Measurements from ENCODE around the gene DFFA.
"Not testable (repeated sequence)": the region's sequence is repeated elsewhere in the genome, so short reads cannot be mapped to it uniquely, and the experiment has no call there.

Gene DFFA

DNA sequence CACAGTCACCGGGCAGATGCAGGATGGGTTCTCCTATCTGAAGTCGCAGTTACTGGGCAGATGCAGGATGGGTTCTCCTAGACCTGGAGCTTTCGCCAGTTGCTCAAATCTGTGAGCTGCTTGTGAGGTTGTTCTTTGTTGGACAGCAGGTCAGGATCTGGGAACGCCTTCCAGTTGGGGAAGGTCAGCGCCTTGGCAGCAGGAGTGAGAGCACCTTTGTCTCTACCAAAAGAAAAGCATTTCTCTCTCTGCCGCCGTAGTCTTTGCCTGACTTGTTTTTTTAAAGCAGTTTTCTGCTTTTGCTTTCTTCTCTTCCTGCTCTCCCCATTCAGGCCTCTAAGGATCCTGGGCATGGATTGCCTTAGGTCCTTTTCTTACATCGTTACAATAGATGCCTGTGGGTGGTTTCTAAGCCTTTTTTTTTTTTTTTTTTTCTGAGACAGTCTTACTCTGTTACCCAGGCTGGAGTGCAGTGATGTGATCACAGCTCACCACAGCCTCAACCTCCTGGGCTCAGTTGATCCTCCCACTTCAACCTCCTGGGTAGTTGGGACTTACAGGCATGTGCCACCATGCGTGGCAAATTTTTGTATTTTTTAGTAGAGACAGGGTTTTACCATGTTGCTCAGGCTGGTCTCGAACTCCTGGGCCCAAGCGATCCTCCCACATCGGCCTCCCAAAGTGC, 18.1 kb upstream of the DFFA start:
- peaks cover 12% of the 10 kb centered on the region for H3K4me1 ChIP-seq
- H3K36me3 ChIP-seq = peaks cover 23% of the 10 kb centered on the region
- H3K9ac ChIP-seq = 0 out of 2 replicates have a peak overlapping the region, but pooled peaks have one; percentile 12
- peaks cover 9% of the 10 kb centered on the region; the same call in 1 of the 2 replicates for H3K9me3 ChIP-seq
- H3K4me2 ChIP-seq = no peak overlapping the region
- H4K20me1 ChIP-seq = peaks cover 84% of the 10 kb centered on the region
- no peak overlapping the region for H3K4me3 ChIP-seq
- H3K27ac ChIP-seq = no peak overlapping the region
- no peak for TF ChIP-seq Cebpa-rat (IDR thresholded peaks at IDR 0.05)
- no peaks in the 10 kb centered on the region for H3K27me3 ChIP-seq

DNA sequence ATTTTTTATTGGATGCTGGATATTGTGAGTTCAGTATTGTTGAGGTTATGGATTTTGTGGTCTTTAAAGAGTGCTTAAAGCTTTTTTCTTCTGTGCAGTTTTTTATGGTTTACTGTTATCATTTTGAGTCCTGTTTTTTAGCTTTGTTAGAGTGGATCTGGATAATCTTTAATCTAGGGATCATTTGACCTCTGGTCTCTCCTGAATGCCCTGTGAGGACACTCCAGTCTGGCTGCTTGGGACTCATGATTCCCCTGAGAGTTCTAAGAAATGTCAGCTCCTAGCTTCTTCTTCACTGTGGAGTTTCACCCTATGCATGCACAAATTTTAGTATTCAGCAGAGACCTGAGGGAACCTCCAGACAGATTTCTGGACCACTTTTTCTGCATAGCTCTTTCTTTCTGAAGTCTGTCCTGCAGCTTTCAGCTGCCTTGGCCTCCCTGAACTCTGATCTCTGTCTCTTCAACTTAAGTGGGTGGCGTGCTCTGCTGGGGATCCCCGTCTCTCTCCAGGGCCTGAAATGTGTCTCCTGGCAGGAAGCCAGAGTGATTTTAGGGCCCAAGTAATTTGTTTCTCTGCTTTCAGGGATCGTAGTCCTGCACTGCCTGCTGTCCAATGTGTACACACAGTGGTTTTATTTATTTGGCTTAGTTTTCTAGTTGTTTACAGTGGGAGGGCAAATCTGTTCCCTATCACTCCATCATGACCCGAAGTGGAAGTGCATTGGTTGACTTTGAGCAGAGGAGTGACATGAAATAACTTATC, 17.1 kb upstream of the DFFA start:
- TF ChIP-seq Cebpa-rat (IDR thresholded peaks at IDR 0.05) = no peak
- no peaks in the 10 kb centered on the region for H3K27me3 ChIP-seq
- H4K20me1 ChIP-seq = peaks cover 86% of the 10 kb centered on the region
- H3K36me3 ChIP-seq = peaks cover 23% of the 10 kb centered on the region
- no peak overlapping the region for H3K4me3 ChIP-seq
- H3K27ac ChIP-seq = no peak overlapping the region
- H3K4me1 ChIP-seq = peaks cover 2% of the 10 kb centered on the region; the same call in 1 of the 2 replicates
- H3K9me3 ChIP-seq = peaks cover 9% of the 10 kb centered on the region; the same call in 1 of the 2 replicates
- H3K4me2 ChIP-seq = no peak overlapping the region
- no peak overlapping the region for H3K9ac ChIP-seq

DNA sequence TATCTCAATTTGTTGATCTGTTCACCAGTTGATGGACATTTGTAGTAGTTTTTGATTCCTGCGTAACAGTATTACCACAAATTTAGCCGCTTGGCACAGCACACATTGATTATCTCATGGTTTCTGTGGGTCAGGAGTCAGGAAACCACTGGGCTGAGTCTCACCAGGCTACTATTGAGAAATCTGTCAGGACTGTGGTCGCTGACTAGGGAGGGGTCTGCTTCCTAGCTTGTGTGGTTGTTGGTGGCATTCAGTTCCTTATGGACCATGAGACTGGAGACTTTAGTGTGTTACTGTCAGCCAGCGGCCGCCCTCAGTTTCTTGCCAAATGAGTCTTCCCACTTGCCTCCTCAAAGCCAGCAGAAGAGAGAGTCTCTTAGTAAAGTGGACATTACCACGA, 12.2 kb upstream of the DFFA start:
- TF ChIP-seq Cebpa-rat (IDR thresholded peaks at IDR 0.05) = no peak
- Histone ChIP-seq H3K9ac (no peak overlapping the region), H3K9me3 (peaks cover 9% of the 10 kb centered on the region; the same call in 1 of the 2 replicates), H3K4me3 (no peak overlapping the region), H3K27ac (no peak overlapping the region), H3K4me2 (no peak overlapping the region), H3K27me3 (no peaks in the 10 kb centered on the region), H4K20me1 (peaks cover 76% of the 10 kb centered on the region), H3K36me3 (peaks cover 24% of the 10 kb centered on the region), H3K4me1 (no peaks in the 10 kb centered on the region; the same call in 1 of the 2 replicates)

DNA sequence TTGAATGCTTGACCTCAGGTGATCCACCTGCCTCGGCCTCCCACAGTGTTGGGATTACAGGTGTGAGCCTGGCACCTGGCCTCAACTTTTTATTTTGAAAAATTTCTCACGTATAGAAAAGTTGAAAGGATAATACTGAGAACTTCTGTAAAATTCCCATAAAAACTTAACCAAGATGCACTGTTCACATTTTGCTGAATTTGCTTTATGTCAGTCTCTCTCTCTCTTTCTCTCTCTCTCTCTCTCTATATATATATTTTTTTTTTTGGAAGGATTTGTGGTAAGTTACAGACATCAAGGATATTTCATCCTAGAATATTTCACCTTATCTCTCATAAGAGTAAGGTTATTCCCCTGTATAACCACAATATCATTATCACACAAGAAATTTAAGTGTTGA, 8.3 kb upstream of the DFFA start:
- H3K4me1 ChIP-seq = peaks cover 13% of the 10 kb centered on the region
- H3K9me3 ChIP-seq = no peaks in the 10 kb centered on the region; the same call in 1 of the 2 replicates
- no peak overlapping the region for H3K27ac ChIP-seq
- H3K36me3 ChIP-seq = peaks cover 19% of the 10 kb centered on the region; the same call in 1 of the 2 replicates
- no peak overlapping the region for H3K4me3 ChIP-seq
- H3K9ac ChIP-seq = no peak overlapping the region
- no peak overlapping the region for H3K4me2 ChIP-seq
- H4K20me1 ChIP-seq = peaks cover 67% of the 10 kb centered on the region
- TF ChIP-seq Cebpa-rat (IDR thresholded peaks at IDR 0.05) = no peak
- H3K27me3 ChIP-seq = no peaks in the 10 kb centered on the region

DNA sequence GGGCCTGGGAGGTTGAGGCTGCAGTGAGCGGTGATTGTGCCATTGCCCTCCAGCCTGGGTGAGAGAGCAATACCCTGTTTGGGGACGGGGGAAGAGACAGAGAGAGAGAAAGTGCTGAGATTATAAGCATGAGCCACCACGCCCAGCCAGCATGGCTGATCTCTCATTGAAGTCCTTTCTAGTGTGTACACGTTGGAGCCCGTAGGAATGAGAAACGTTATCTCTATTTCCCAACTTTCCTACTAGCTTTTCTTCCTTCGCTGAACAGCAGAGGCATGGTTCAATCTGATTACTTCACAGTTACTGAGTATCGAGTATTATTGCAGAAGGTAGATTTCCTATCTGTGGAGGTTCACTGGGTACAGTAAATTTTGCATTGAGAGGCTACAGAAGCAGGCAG, 7.0 kb upstream of the DFFA start:
- Histone ChIP-seq H3K27ac (no peak overlapping the region), H3K4me1 (peaks cover 18% of the 10 kb centered on the region), H3K36me3 (peaks cover 19% of the 10 kb centered on the region; the same call in 1 of the 2 replicates), H3K4me3 (no peak overlapping the region), H4K20me1 (peaks cover 57% of the 10 kb centered on the region), H3K9ac (no peak overlapping the region), H3K9me3 (no peaks in the 10 kb centered on the region), H3K27me3 (no peaks in the 10 kb centered on the region), H3K4me2 (no peak overlapping the region)
- no peak for TF ChIP-seq Cebpa-rat (IDR thresholded peaks at IDR 0.05)

DNA sequence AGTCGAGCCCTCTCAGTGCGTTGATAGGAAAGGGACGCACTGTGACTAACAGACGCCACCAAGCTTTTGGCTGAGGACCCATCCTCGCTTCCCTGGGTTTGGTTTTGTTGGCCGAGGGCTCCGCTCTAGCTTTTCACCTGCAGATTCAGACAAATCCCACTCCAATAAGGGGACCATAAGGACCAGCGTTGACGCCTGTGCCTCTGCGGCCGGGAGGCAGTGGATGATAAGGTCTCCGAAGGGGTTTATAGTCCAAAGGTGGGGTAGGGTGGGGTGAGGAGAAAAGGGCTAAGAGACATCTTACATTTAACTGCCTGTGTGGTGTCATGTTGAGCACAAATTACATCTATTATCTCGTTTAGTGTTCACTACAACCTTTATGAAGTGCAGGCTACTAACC, 3.2 kb upstream of the DFFA start:
- peak overlapping the region; percentile 97 for H3K4me2 ChIP-seq
- H3K27ac ChIP-seq = peak overlapping the region; percentile 74
- peaks cover 40% of the 10 kb centered on the region for H4K20me1 ChIP-seq
- H3K9ac ChIP-seq = peak overlapping the region; percentile 90
- H3K27me3 ChIP-seq = no peaks in the 10 kb centered on the region
- no peak for TF ChIP-seq Cebpa-rat (IDR thresholded peaks at IDR 0.05)
- H3K4me3 ChIP-seq = peak overlapping the region; percentile 88
- H3K9me3 ChIP-seq = no peaks in the 10 kb centered on the region
- H3K4me1 ChIP-seq = peaks cover 40% of the 10 kb centered on the region
- H3K36me3 ChIP-seq = peaks cover 19% of the 10 kb centered on the region; the same call in 1 of the 2 replicates

DNA sequence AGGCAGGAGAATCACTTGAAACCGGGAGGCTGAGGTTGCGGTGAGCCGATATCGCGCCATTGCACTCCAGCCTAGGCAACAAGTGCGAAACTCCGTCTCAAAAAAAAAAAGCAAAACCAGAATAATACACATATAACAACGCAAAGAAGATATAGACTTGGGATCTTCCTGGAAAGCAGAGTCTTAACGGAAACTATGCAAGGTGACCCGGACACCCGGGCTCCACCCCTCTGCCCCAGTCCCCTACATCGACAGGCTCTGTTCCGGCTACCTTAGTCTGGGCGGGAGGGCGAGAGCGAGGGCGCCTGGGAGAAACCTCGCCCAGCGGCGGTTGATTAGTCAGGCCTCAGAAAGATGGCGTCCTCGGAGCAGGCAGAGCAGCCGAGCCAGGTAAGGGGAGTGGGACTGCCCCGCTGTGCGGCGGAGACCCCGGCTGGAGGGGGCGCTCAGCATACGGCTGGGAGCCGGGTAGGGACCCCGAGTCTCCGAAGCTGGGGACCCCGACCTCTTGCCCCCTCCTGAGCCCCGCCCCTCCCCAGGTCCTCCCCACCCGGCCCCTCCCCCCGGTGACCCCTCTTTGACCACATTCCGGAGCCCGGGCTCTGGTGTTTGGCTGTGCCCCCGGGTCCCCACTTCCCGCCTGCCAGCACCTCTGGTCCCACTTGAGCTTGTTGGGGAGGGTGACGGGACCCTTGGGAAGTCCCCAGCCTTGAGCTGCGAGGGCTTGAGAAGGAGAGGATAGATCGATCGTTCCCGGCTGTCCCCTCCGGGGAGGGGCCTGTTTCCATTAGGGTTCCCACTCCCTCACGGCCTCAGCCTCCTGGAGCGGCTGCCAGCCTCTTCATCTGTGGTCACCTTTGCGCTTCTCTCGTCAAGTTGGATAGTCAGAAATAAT, 2.5 kb upstream of the DFFA start, which contains the start of gene PEX14:
PEX14 (plus strand) TSS at position 338 of the 895 bp plus-strand sequence; CDS start at position 355, 17 bp downstream.
- Histone ChIP-seq H4K20me1 (peaks cover 34% of the 10 kb centered on the region), H3K4me1 (peaks cover 40% of the 10 kb centered on the region), H3K4me2 (peak within 1 kb of the TSS; percentile 97), H3K4me3 (peak within 1 kb of the TSS; percentile 88), H3K36me3 (peaks cover 14% of the 10 kb centered on the region; the same call in 1 of the 2 replicates), H3K9ac (peak within 1 kb of the TSS; percentile 90), H3K27me3 (no peaks in the 10 kb centered on the region), H3K9me3 (no peaks in the 10 kb centered on the region), H3K27ac (peak within 1 kb of the TSS; percentile 74)
- no peak for TF ChIP-seq Cebpa-rat (IDR thresholded peaks at IDR 0.05)

DNA sequence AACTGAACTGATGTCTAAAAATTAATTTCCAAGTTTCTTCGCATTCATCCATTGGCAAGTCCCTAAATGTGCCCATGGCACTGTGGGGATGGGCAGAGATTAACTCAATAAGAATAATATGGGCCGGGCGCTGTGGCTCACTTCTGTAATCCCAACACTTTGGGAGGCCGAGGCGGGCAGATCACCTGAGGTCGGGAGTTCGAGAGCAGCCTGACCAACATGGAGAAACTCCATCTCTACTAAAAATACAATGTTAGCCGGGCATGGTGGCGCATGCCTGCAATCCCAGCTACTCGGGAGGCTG, 1.9 kb upstream of the DFFA start:
- Histone ChIP-seq H3K4me3 (peak overlapping the region; percentile 88), H3K4me1 (peaks cover 40% of the 10 kb centered on the region), H4K20me1 (peaks cover 28% of the 10 kb centered on the region), H3K4me2 (peak overlapping the region; percentile 72), H3K36me3 (peaks cover 14% of the 10 kb centered on the region)
- H3K9me3 ChIP-seq, H3K9ac ChIP-seq, H3K27ac ChIP-seq, H3K27me3 ChIP-seq: not testable (repeated sequence)

DNA sequence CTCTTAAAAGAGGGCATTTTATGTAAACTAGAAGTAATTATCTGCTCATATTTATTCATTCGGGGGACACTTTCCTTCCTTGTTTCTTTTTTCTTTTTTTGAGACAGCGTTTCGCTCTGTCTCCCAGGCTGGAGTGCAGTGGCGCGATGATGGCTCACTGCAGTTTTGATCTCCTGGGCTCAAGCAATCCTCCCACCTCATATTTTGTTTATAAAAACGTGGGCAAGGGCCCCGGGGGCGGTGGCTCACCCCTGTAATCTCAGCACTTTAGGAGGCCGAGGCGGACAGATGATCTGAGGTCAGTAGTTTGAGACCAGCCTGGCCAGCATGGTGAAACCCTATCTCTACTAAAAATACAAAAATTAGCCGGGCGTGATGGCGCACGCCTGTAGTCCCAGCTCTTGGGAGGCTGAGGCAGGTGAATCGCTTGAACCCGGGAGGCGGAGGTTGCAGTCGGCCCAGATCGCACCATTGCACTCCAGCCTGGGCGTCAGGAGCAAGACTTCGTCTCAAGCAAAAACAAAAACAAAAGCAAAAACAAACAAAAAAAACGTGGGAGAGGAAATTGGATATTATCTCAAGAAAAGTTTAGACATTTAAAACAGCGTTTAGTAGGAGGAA, 926 bp upstream of the DFFA start:
- no peak for TF ChIP-seq Cebpa-rat (IDR thresholded peaks at IDR 0.05)
- Histone ChIP-seq H4K20me1 (peaks cover 21% of the 10 kb centered on the region; the same call in 1 of the 2 replicates), H3K9me3 (no peaks in the 10 kb centered on the region), H3K4me1 (peaks cover 41% of the 10 kb centered on the region), H3K27ac (0 out of 2 replicates have a peak overlapping the region, but pooled peaks have one; percentile 48), H3K4me3 (peak overlapping the region; percentile 89; the same call in 1 of the 2 replicates), H3K9ac (0 out of 2 replicates have a peak overlapping the region, but pooled peaks have one; percentile 86), H3K36me3 (peaks cover 18% of the 10 kb centered on the region), H3K4me2 (peak overlapping the region; percentile 79), H3K27me3 (no peaks in the 10 kb centered on the region)

All from BLaER1 (cell line).